Lower leg skin (tissue), 3 donors: ENCODE data around the gene SSRP1.

Experiments used
- POLR2A ChIP-seq, 2 donors: fragments of 450-650 bp; IDR thresholded peaks; one replicate each; pipeline ENCODE4 v1.6.1; 2016 to 2017; ENCODE audit warnings: antibody characterized with exemption in 2 of 2, mild to moderate bottlenecking in 1 of 2, moderate library complexity in 1 of 2
- TF ChIP-seq, protein P1 (sequence below), 3 donors: fragments of 450-650 bp; IDR thresholded peaks; one replicate each; pipeline ENCODE4 v1.5.1; 2016; ENCODE audit warnings: antibody characterized with exemption in 3 of 3, mild to moderate bottlenecking in 3 of 3, moderate library complexity in 2 of 3

DNA sequence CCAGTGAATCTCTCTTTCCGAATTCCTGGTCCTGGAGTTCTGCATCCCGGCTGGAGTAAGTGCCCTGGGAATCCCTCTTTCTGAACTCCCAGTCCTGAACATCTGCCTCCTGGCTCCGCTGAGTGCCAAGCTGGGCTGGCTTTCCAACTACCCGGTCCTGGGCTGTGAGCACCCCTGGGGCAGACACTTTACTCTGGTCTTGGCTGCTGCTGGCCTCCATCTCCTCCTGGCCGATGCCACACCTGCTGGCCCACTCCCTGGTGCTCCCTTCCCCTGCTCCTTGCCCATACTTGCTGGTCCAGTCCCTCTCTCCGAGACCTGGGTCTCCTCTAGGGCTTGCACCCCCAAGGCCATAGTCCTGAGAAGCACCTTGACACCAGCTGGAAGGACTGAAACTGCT is 25.6 kb downstream of the SSRP1 start:
- TF ChIP-seq POLR2A (IDR thresholded peaks at IDR 0.05) = no peak
- TF ChIP-seq, protein P1, sequence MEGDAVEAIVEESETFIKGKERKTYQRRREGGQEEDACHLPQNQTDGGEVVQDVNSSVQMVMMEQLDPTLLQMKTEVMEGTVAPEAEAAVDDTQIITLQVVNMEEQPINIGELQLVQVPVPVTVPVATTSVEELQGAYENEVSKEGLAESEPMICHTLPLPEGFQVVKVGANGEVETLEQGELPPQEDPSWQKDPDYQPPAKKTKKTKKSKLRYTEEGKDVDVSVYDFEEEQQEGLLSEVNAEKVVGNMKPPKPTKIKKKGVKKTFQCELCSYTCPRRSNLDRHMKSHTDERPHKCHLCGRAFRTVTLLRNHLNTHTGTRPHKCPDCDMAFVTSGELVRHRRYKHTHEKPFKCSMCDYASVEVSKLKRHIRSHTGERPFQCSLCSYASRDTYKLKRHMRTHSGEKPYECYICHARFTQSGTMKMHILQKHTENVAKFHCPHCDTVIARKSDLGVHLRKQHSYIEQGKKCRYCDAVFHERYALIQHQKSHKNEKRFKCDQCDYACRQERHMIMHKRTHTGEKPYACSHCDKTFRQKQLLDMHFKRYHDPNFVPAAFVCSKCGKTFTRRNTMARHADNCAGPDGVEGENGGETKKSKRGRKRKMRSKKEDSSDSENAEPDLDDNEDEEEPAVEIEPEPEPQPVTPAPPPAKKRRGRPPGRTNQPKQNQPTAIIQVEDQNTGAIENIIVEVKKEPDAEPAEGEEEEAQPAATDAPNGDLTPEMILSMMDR (IDR thresholded peaks at IDR 0.05) = no peak
